ENCODE results near the gene DLG2. TPM values are rescaled to one million over a fixed set of nuclear protein-coding genes. Genes with fewer than 3 reads are reported as not detected.
A peak's percentile ranks its signal among the peaks of the same experiment; 100 is the strongest.
"Not testable (repeated sequence)": the region's sequence is repeated elsewhere in the genome, so short reads cannot be mapped to it uniquely, and the experiment has no call there.

Gene DLG2
- not detected in 2 replicates for total RNA-seq (2014; rRNA removed; shearing (Covaris generic))
- polyA plus RNA-seq (2015; cell fraction: cytosol; rRNA removed) = 0.13 and 0.20 TPM in 2 replicates
- 0.49 and 1.1 TPM in 2 replicates for polyA plus RNA-seq (2015; cell fraction: nucleus; rRNA removed)

GRCh38 chr11:85627332-85627997 is at the start of gene DLG2:
DLG2 (minus strand) TSS chr11:85627344.
- peak; percentile 12 for DNase-seq (ENCODE audit: low read depth, low spot score)
- in situ Hi-C loops (cut with HindIII; ENCODE audit: low pct_unique_long_range_greater_than_20kb, low sequenced_read_pairs) = no loop called here

- in situ Hi-C loops (cut with HindIII; ENCODE audit: low pct_unique_long_range_greater_than_20kb, low sequenced_read_pairs) = no loop called here
- DNase-seq (ENCODE audit: low read depth, low spot score) = no peak
These were observed 46.2 kb upstream of the DLG2 start for GRCh38 chr11:85673393-85673792.

DNA sequence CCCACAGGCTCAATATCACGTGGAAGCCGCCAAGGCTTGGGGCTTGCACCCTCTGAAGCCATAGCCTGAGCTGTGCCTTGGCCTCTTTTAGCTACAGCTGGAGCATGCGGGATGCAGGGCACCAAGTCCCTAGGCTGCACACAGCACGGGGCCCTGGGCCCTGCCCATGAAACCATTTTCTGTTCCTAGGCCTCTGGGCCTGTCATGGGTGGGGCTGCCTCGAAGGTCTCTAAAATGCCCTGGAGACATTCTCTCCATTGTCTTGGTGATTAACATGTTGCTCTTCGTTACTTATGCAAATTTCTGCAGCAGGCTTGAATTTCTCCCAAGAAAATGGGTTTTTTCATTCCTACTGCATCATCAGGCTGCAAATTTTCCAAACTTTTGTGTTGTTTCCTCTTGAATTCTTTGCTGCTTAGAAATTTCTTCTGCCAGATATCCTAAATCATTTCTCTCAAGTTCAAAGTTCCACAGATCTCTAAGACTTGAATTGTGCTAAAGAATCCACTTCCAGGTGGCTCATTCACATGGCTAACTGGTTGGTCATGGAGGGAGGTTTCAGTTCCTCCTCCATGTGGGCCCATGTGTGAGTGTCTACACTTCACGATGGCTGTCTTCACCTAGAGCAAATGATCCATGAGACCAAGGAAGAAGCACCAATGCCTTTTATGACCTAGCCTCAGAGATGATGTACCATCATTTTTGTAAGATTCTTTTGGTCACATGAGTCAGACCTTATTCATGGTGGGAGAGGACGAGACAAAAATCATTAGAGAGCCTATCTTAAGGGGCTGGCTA is 45.2 kb upstream of the DLG2 start:
- in situ Hi-C loops (cut with HindIII; ENCODE audit: low pct_unique_long_range_greater_than_20kb, low sequenced_read_pairs) = no loop called here
- DNase-seq (ENCODE audit: low read depth, low spot score) = no peak

GRCh38 chr11:85670949-85671663 is 44.0 kb upstream of the DLG2 start:
- DNase-seq (ENCODE audit: low read depth, low spot score); in situ Hi-C loops (cut with HindIII; ENCODE audit: low pct_unique_long_range_greater_than_20kb, low sequenced_read_pairs): not testable (repeated sequence)

- in situ Hi-C loops (cut with HindIII; ENCODE audit: low pct_unique_long_range_greater_than_20kb, low sequenced_read_pairs) = no loop called here
- no peak for DNase-seq (ENCODE audit: low read depth, low spot score)
These were observed 41.0 kb upstream of the DLG2 start for GRCh38 chr11:85668157-85668556.

- DNase-seq (ENCODE audit: low read depth, low spot score) = no peak
- in situ Hi-C loops (cut with HindIII; ENCODE audit: low pct_unique_long_range_greater_than_20kb, low sequenced_read_pairs) = no loop called here
These were observed 39.5 kb upstream of the DLG2 start for GRCh38 chr11:85666687-85667086.

DNA sequence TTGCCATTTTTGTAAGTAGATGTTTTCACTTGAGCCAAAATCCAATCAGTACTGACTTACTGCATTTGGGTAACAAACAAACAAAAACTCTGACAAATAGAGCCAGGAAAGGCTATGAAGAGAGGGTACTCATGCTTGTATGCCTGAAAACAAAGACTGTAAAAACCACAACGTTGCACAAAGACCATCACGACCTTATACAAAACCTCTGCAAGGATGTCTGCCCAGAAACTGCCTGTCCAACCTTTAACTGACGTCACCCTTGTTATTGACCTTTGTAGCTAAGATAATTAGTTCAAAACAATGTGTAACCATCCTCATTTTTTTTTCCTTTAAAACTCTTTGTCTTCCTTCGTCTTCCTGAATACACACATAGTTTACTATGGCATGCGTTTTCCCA is 38.6 kb upstream of the DLG2 start:
- in situ Hi-C loops (cut with HindIII; ENCODE audit: low pct_unique_long_range_greater_than_20kb, low sequenced_read_pairs) = no loop called here
- DNase-seq (ENCODE audit: low read depth, low spot score) = no peak

DNA sequence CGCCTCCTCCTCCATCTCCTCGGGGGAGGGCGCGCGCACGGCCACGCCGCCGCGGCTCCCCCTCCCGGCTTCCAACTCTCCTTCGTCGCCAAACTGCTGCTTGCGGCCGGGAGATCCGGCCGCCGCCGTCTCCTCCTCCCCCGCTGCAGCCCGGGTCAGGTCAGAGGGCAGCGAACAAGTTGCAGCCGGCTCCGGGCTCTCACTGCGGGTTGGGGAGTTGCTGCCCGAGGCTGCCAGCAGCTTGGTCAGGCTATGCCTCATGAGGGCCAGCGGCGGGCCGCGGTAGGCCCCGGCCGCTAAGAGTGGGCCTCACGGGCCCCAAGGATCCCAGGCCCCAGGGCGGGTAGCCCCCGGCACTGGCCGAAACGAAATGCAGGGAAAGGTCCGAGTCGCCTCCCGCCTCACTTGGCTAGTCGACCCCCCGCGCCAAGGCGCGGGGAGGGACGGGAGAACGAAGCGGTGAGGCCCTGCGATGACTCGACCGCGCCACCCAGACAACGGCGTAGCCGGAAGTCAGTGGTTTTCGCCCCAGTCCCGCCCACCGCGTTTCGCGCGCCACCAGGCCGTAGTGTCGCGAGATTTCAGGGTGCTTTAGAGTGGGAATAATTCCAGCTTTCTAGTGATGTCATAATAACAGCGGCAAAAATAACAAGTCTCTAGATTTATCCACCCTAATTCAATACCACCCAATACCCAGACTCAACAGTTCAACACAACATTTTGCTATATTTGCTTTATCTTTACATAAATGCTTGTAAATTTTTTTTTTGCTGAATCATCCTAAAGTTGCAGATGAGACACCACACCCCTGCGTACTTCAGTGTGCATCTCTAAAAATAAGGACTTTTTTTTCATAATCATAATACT is 37.7 kb upstream of the DLG2 start, which contains the start of gene CREBZF:
Gene CREBZF, minus strand, starts transcription at position 515 of the 867 bp plus-strand sequence. Its CDS starts 254 bp downstream, at position 261.
- DNase-seq (ENCODE audit: low read depth, low spot score) = peak; percentile 91
- in situ Hi-C loops (cut with HindIII; ENCODE audit: low pct_unique_long_range_greater_than_20kb, low sequenced_read_pairs) = no loop called here

GRCh38 chr11:85663753-85664614 is 36.8 kb upstream of the DLG2 start:
- DNase-seq (ENCODE audit: low read depth, low spot score) = peak; percentile 36
- in situ Hi-C loops (cut with HindIII; ENCODE audit: low pct_unique_long_range_greater_than_20kb, low sequenced_read_pairs) = no loop called here

DNA sequence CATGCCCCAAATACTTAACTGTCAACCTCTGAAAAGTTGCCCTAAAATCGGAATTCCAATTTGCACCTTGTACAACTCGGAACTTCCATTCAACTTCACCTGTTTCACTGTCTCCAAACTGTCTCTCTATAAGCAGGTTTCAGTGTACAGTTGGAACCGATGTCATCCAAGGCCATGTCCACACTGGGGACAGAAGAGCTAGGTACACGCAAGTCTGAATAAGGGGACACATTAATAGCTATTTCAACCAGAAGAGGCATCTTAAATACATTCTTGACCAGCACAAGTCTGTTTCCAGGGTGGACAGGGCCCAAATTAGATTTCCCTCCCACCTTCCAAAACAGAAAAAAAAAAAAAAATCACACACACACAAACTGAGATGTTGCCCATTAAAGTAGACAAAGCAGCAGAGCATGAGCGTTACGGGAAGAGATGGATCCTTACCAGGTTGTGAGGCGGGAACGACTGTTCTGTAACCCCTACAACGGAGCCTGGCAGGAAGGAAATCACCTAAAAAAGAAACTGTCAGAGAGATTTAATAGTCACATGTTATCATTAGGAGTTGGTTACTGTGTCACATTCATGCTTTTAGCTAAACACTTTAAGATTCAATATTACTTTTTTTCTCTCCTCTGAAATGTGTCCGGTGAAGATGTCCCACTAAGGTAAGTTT is 36.1 kb upstream of the DLG2 start:
- DNase-seq (ENCODE audit: low read depth, low spot score) = no peak
- in situ Hi-C loops (cut with HindIII; ENCODE audit: low pct_unique_long_range_greater_than_20kb, low sequenced_read_pairs) = no loop called here

DNA sequence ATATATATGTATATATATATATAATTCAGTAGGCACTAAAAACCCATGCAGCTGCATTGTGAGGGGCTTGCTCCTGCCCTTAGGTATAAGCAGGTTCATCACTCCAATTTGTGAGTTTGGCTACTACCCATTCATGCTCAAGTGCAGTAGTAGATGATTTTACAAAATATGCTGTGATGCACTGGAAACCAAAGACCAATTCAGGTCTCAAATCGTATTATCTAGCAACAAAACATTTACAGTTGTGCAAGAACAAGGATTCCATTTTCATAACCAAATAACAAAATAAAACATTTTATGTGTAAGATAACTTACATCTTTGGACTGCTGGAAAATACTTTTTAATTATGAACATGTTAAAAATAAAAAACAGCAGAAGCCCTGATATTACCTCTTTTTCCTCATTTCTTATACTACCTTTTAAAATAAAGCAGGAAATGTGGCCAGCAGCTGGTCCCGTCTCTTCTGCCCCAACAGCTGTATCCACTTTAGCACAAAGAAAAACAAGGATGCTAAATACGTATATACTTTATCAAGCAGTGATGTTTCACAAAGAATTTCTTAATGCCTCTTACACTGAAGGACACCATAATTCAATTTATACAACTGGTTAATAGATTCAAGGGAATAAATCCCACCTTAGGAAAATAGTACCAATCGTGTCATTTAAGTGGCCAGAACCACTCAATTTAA is 35.0 kb upstream of the DLG2 start:
- in situ Hi-C loops (cut with HindIII; ENCODE audit: low pct_unique_long_range_greater_than_20kb, low sequenced_read_pairs) = no loop called here
- DNase-seq (ENCODE audit: low read depth, low spot score) = no peak

DNA sequence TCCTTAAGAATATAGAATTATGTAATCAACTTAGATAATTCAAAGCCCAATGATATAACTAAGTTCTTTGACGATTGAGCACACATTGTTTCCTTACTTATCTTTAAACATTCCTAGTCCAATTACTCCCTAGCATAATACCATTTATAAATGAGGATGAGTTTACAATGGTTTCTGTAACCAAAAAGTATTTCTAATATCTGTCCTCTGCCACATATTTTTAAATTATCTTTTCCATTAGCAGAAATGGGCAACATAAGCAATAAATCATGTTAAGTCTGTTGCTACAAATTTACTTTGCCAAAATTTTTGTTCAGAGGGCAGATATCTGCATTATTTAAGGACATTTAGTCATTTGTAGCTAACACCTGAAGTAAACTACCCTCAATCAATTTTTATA is 31.0 kb upstream of the DLG2 start:
- no peak for DNase-seq (ENCODE audit: low read depth, low spot score)
- in situ Hi-C loops (cut with HindIII; ENCODE audit: low pct_unique_long_range_greater_than_20kb, low sequenced_read_pairs) = no loop called here

GRCh38 chr11:85656777-85657176 is 29.6 kb upstream of the DLG2 start:
- no peak for DNase-seq (ENCODE audit: low read depth, low spot score)
- in situ Hi-C loops (cut with HindIII; ENCODE audit: low pct_unique_long_range_greater_than_20kb, low sequenced_read_pairs) = no loop called here

DNA sequence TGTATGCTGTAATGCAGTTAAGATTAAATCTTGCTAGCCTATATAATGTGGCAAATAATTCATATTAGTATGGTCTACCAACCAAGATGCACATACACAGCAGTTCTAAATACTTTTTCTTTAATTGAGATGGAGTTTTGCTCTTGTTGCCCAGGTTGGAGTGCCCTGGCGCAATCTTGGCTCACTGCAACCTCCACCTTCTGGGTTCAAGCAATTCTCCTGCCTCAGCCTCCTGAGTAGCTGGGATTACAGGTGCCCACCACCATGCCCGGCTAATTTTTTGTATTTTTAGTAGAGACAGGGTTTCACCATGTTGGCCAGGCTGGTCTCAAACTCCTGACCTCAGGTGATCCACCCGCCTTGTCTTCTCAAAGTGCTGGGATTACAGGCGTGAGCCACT is 27.2 kb upstream of the DLG2 start:
- in situ Hi-C loops (cut with HindIII; ENCODE audit: low pct_unique_long_range_greater_than_20kb, low sequenced_read_pairs) = not testable (repeated sequence)

GRCh38 chr11:85652786-85653447 is 25.8 kb upstream of the DLG2 start:
- no peak for DNase-seq (ENCODE audit: low read depth, low spot score)

More for the DNA sequence above, 27.2 kb upstream of the DLG2 start:
- DNase-seq (ENCODE audit: low read depth, low spot score) = not testable (repeated sequence)

More at GRCh38 chr11:85652786-85653447, 25.8 kb upstream of the DLG2 start:
- in situ Hi-C loops (cut with HindIII; ENCODE audit: low pct_unique_long_range_greater_than_20kb, low sequenced_read_pairs) = no loop called here
